ENCODE results near the gene SOX18.
A peak's percentile ranks its signal among the peaks of the same experiment; 100 is the strongest.

DNA sequence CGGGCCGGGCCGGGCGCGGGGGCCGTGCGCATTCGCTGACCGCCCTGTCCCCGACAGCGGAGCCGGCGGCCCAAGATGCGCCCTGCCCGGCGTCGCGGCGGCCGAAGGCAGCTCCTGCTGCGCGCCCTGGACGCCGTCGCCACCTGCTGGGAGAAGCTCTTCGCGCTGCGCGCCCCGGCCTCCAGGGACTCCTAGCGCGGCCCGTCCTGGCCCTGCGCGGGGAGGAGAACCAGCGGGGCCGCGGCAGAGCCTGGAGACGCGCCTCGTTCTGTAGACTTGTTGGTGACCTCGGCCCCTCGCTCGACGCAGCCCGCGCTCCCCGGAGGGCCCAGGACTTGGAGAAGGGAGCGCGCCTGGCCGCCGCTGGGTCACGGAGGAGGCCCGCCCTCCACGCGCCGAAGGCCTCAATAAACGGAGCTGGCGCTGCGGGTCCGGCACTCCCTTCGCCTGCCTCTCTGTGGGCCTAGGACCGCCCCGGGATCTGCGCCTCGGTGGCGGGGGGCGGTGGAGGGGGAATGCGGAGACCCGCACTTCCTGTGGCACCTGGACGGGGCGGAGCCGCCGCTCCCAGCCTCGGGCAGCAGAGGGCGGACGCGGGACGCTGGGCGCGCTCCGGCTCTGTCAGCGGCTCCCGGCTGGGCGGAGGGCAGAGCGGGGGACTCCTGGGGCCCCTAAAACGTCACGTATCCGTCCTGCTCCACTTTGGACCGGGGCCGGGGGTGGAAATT is 10.7 kb downstream of the SOX18 start:
- TF ChIP-seq, protein P1, sequence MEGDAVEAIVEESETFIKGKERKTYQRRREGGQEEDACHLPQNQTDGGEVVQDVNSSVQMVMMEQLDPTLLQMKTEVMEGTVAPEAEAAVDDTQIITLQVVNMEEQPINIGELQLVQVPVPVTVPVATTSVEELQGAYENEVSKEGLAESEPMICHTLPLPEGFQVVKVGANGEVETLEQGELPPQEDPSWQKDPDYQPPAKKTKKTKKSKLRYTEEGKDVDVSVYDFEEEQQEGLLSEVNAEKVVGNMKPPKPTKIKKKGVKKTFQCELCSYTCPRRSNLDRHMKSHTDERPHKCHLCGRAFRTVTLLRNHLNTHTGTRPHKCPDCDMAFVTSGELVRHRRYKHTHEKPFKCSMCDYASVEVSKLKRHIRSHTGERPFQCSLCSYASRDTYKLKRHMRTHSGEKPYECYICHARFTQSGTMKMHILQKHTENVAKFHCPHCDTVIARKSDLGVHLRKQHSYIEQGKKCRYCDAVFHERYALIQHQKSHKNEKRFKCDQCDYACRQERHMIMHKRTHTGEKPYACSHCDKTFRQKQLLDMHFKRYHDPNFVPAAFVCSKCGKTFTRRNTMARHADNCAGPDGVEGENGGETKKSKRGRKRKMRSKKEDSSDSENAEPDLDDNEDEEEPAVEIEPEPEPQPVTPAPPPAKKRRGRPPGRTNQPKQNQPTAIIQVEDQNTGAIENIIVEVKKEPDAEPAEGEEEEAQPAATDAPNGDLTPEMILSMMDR (IDR thresholded peaks at IDR 0.05): peak; percentile 42 to 69 (median 66)
- TF ChIP-seq POLR2A (IDR thresholded peaks at IDR 0.05) (no peak), POLR2AphosphoS5 (IDR thresholded peaks at IDR 0.05) (no peak)

Measured in sigmoid colon (tissue), 4 donors.